Cortex of kidney (tissue), 1 donor: ENCODE results near the gene OTOS.

Experiments used
- DNase-seq: peaks from one replicate; lab custom pipeline; 2025; lab: John Stamatoyannopoulos, UW

OTOS gene

GRCh38 chr2:240136671-240137292, 3.7 kb downstream of the OTOS start:
- DNase-seq, result no peak

- DNase-seq, result no peak
Observed at GRCh38 chr2:240136013-240136670, 4.3 kb downstream of the OTOS start, which contains the start of gene COPS9. COPS9 (minus strand) TSS chr2:240136305; CDS start chr2:240136284, 21 bp downstream.

GRCh38 chr2:240135706-240136012, 4.8 kb downstream of the OTOS start:
- DNase-seq, result no peak

GRCh38 chr2:240134956-240135520, 5.4 kb downstream of the OTOS start:
- no peak for DNase-seq

- no peak for DNase-seq
Observed at GRCh38 chr2:240134466-240134865, 6.0 kb downstream of the OTOS start.

- no peak for DNase-seq
Observed at GRCh38 chr2:240133401-240133800, 7.1 kb downstream of the OTOS start.

GRCh38 chr2:240132651-240132980, 7.8 kb downstream of the OTOS start:
- no peak for DNase-seq

GRCh38 chr2:240131941-240132650, 8.4 kb downstream of the OTOS start:
- no peak for DNase-seq

GRCh38 chr2:240131296-240131695, 9.2 kb downstream of the OTOS start:
- DNase-seq, result no peak

- no peak for DNase-seq
Observed at GRCh38 chr2:240130393-240131195, 9.9 kb downstream of the OTOS start.

- DNase-seq, result no peak
Observed at GRCh38 chr2:240129731-240130392, 10.6 kb downstream of the OTOS start.

GRCh38 chr2:240129311-240129710, 11.1 kb downstream of the OTOS start:
- DNase-seq, result no peak

- DNase-seq, result no peak
Observed at GRCh38 chr2:240128608-240129145, 11.8 kb downstream of the OTOS start.

GRCh38 chr2:240127911-240128607, 12.4 kb downstream of the OTOS start:
- no peak for DNase-seq

- no peak for DNase-seq
Observed at GRCh38 chr2:240127191-240127750, 13.2 kb downstream of the OTOS start.

- no peak for DNase-seq
Observed at GRCh38 chr2:240126731-240127130, 13.7 kb downstream of the OTOS start.

- no peak for DNase-seq
Observed at GRCh38 chr2:240125742-240126141, 14.7 kb downstream of the OTOS start.

- no peak for DNase-seq
Observed at GRCh38 chr2:240124651-240125030, 15.8 kb downstream of the OTOS start.

GRCh38 chr2:240123821-240124650, 16.4 kb downstream of the OTOS start:
- no peak for DNase-seq

- no peak for DNase-seq
Observed at GRCh38 chr2:240121675-240122074, 18.8 kb downstream of the OTOS start.
